Retina (tissue), 1 donor: Measurements from ENCODE around the gene SCFD1.
"Not testable (repeated sequence)": the region's sequence is repeated elsewhere in the genome, so short reads cannot be mapped to it uniquely, and the experiment has no call there.

Experiments used
- DNase-seq: peaks from one replicate; pipeline ENCODE4 v3.0.0-alpha.2; 2016

The SCFD1 gene

GRCh38 chr14:30610787-30611343 is 11.3 kb upstream of the SCFD1 start:
- no peak for DNase-seq

- DNase-seq: no peak
Measured at GRCh38 chr14:30614155-30614554, 8.0 kb upstream of the SCFD1 start.

GRCh38 chr14:30620178-30620577 is 1.9 kb upstream of the SCFD1 start:
- no peak for DNase-seq

- DNase-seq: no peak
Measured at GRCh38 chr14:30621354-30621939, 672 bp upstream of the SCFD1 start.

GRCh38 chr14:30623412-30624131 is 1.5 kb downstream of the SCFD1 start:
- no peak for DNase-seq

- DNase-seq: no peak
Measured at GRCh38 chr14:30624132-30624423, 2.0 kb downstream of the SCFD1 start.

GRCh38 chr14:30625533-30625932 is 3.4 kb downstream of the SCFD1 start:
- no peak for DNase-seq

- not testable (repeated sequence) for DNase-seq
Measured at GRCh38 chr14:30629432-30629831, 7.3 kb downstream of the SCFD1 start.

GRCh38 chr14:30630248-30630647 is 8.1 kb downstream of the SCFD1 start:
- DNase-seq: no peak

GRCh38 chr14:30632730-30633129 is 10.6 kb downstream of the SCFD1 start:
- DNase-seq: no peak

- DNase-seq: no peak
Measured at GRCh38 chr14:30638926-30639325, 16.8 kb downstream of the SCFD1 start.

- DNase-seq: no peak
Measured at GRCh38 chr14:30641207-30641606, 19.1 kb downstream of the SCFD1 start.

GRCh38 chr14:30644462-30644861 is 22.3 kb downstream of the SCFD1 start:
- not testable (repeated sequence) for DNase-seq

- no peak for DNase-seq
Measured at GRCh38 chr14:30645600-30645999, 23.5 kb downstream of the SCFD1 start.

GRCh38 chr14:30648471-30648870 is 26.4 kb downstream of the SCFD1 start:
- no peak for DNase-seq

GRCh38 chr14:30651937-30652336 is 29.8 kb downstream of the SCFD1 start:
- DNase-seq: no peak

- no peak for DNase-seq
Measured at GRCh38 chr14:30655124-30655523, 33.0 kb downstream of the SCFD1 start.

- no peak for DNase-seq
Measured at GRCh38 chr14:30655658-30656057, 33.5 kb downstream of the SCFD1 start.

- peak; percentile 17 for DNase-seq
Measured at GRCh38 chr14:30656190-30656632, 34.1 kb downstream of the SCFD1 start.

GRCh38 chr14:30657050-30657449 is 34.9 kb downstream of the SCFD1 start:
- no peak for DNase-seq

- no peak for DNase-seq
Measured at GRCh38 chr14:30657606-30658163, 35.6 kb downstream of the SCFD1 start.

GRCh38 chr14:30658645-30659044 is 36.5 kb downstream of the SCFD1 start:
- no peak for DNase-seq

- no peak for DNase-seq
Measured at GRCh38 chr14:30669594-30669993, 47.5 kb downstream of the SCFD1 start.

GRCh38 chr14:30673071-30673470 is 51.0 kb downstream of the SCFD1 start:
- DNase-seq: no peak
